HEK293 (cell line): Measurements from ENCODE around the gene ZNF506.

ENCODE experiments used
- CTCF ChIA-PET: fragments of 350-600 bp; formaldehyde crosslinking; extraction: SDS; loops from one replicate; lab custom pipeline; 2021; ENCODE audit warnings: antibody characterized with exemption; lab: Yijun Ruan, JAX
- POLR2A ChIA-PET: fragments of 300-600 bp; formaldehyde crosslinking; extraction: SDS; loops from one replicate; lab custom pipeline; 2020; ENCODE audit warnings: antibody characterized with exemption, inconsistent platforms; lab: Yijun Ruan, JAX
- H3K27ac ChIP-seq: fragments of 200-500 bp; sonication (Bioruptor generic); 2 replicates; pipeline ENCODE4 v1.5.1; 2014; ENCODE audit warnings: low read depth, low read length, control low read depth, inconsistent platforms; ENCODE audit errors: extremely low read depth
- H3K36me3 ChIP-seq, 2 experiments: fragments of 200-500 bp in 1 of 2; sonication (Bioruptor generic) in 1 of 2; 1 replicate in 1 of 2; 2 replicates in 1 of 2; pipeline ENCODE4 v1.5.1; 2014 to 2017; ENCODE audit warnings: inconsistent platforms in 2 of 2, low read length in 2 of 2; ENCODE audit not compliant: control insufficient read depth in 2 of 2, insufficient read depth in 1 of 2
- H3K4me1 ChIP-seq: fragments of 200-500 bp; sonication (Bioruptor generic); 2 replicates; pipeline ENCODE4 v1.5.1; 2014; ENCODE audit warnings: mild to moderate bottlenecking, low read length, inconsistent platforms; ENCODE audit not compliant: control insufficient read depth, insufficient read depth
- H3K4me3 ChIP-seq: 2 replicates; pipeline ENCODE4 v1.5.1; 2011; ENCODE audit warnings: low read depth, mild to moderate bottlenecking, control low read depth, low read length, moderate library complexity
- H3K9me3 ChIP-seq: fragments of 200-500 bp; sonication (Bioruptor generic); 2 replicates; pipeline ENCODE4 v1.5.1; 2014; ENCODE audit warnings: low read depth, low read length, inconsistent platforms; ENCODE audit not compliant: control insufficient read depth, insufficient read depth
- BCL11B ChIP-seq: fragments of 450-650 bp; formaldehyde crosslinking; IDR thresholded peaks from 2 replicates; pipeline ENCODE4 v1.5.1; 2016; ENCODE audit warnings: low read depth, missing biosample characterization, missing genetic modification characterization
- GFI1B ChIP-seq: fragments of 450-650 bp; formaldehyde crosslinking; IDR thresholded peaks from 2 replicates; pipeline ENCODE4 v1.5.1; 2016; ENCODE audit warnings: missing biosample characterization, missing genetic modification characterization
- GLI2 ChIP-seq: fragments of 450-650 bp; formaldehyde crosslinking; IDR thresholded peaks from 2 replicates; pipeline ENCODE4; 2017; ENCODE audit warnings: missing biosample characterization, missing genetic modification characterization, low read depth, borderline replicate concordance
- MYNN ChIP-seq: fragments of 450-650 bp; formaldehyde crosslinking; IDR thresholded peaks from 2 replicates; pipeline ENCODE4 v1.5.1; 2016; ENCODE audit warnings: missing biosample characterization, missing genetic modification characterization, borderline replicate concordance
- RBAK ChIP-seq: fragments of 450-650 bp; formaldehyde crosslinking; IDR thresholded peaks from 2 replicates; pipeline ENCODE4 v1.5.1; 2016; ENCODE audit warnings: missing biosample characterization, missing genetic modification characterization
- SCRT2 ChIP-seq: fragments of 450-650 bp; formaldehyde crosslinking; IDR thresholded peaks from 2 replicates; pipeline ENCODE4 v1.5.1; 2016; ENCODE audit warnings: missing biosample characterization, missing genetic modification characterization
- TCF7L2 ChIP-seq: IDR thresholded peaks from 2 replicates; pipeline ENCODE4 v1.6.1; 2011; ENCODE audit warnings: low read depth, mild to moderate bottlenecking, inconsistent platforms, low read length, moderate library complexity, borderline replicate concordance
- ZNF10 ChIP-seq: fragments of 450-650 bp; formaldehyde crosslinking; IDR thresholded peaks from 2 replicates; pipeline ENCODE4 v1.5.1; 2017; ENCODE audit warnings: missing biosample characterization, missing genetic modification characterization
- ZNF138 ChIP-seq: fragments of 450-650 bp; formaldehyde crosslinking; IDR thresholded peaks from 2 replicates; pipeline ENCODE4 v1.5.1; 2016; ENCODE audit warnings: missing biosample characterization, missing genetic modification characterization, borderline replicate concordance
- ZNF146 ChIP-seq: fragments of 450-650 bp; formaldehyde crosslinking; IDR thresholded peaks from 2 replicates; pipeline ENCODE4 v1.5.1; 2016; ENCODE audit warnings: missing biosample characterization, missing genetic modification characterization
- ZNF16 ChIP-seq: fragments of 450-650 bp; formaldehyde crosslinking; IDR thresholded peaks from 2 replicates; pipeline ENCODE4 v1.5.1; 2016; ENCODE audit warnings: low read depth, missing biosample characterization, missing genetic modification characterization
- ZNF18 ChIP-seq: fragments of 450-650 bp; formaldehyde crosslinking; IDR thresholded peaks from 2 replicates; pipeline ENCODE4 v1.5.1; 2016; ENCODE audit warnings: missing biosample characterization, missing genetic modification characterization
- ZNF2 ChIP-seq: fragments of 450-650 bp; formaldehyde crosslinking; IDR thresholded peaks from 2 replicates; pipeline ENCODE4 v1.5.1; 2016; ENCODE audit warnings: missing biosample characterization, missing genetic modification characterization
- ZNF24 ChIP-seq: fragments of 450-650 bp; formaldehyde crosslinking; IDR thresholded peaks from 2 replicates; pipeline ENCODE4 v1.5.1; 2016; ENCODE audit warnings: missing biosample characterization, missing genetic modification characterization
- ZNF335 ChIP-seq: fragments of 450-650 bp; formaldehyde crosslinking; conservative IDR thresholded peaks from 2 replicates; pipeline ENCODE4 v1.5.1; 2016; ENCODE audit warnings: missing biosample characterization, missing genetic modification characterization
- ZNF350 ChIP-seq: fragments of 450-650 bp; formaldehyde crosslinking; IDR thresholded peaks from 2 replicates; pipeline ENCODE4 v1.5.0; 2017; ENCODE audit warnings: missing biosample characterization, mild to moderate bottlenecking, missing genetic modification characterization
- ZNF416 ChIP-seq: fragments of 450-650 bp; formaldehyde crosslinking; IDR thresholded peaks from 2 replicates; pipeline ENCODE4 v1.5.1; 2016; ENCODE audit warnings: missing biosample characterization, missing genetic modification characterization
- ZNF548 ChIP-seq: fragments of 450-650 bp; formaldehyde crosslinking; IDR thresholded peaks from 2 replicates; pipeline ENCODE4 v1.5.1; 2016; ENCODE audit warnings: missing biosample characterization, missing genetic modification characterization
- ZNF596 ChIP-seq: fragments of 450-650 bp; IDR thresholded peaks from 2 replicates; pipeline ENCODE4 v1.5.0; 2018; ENCODE audit warnings: missing biosample characterization, mild to moderate bottlenecking, missing genetic modification characterization, moderate library complexity
- ZNF629 ChIP-seq: fragments of 450-650 bp; formaldehyde crosslinking; IDR thresholded peaks from 2 replicates; pipeline ENCODE4 v1.5.1; 2017; ENCODE audit warnings: missing biosample characterization, missing genetic modification characterization
- ZNF664 ChIP-seq: fragments of 450-650 bp; formaldehyde crosslinking; IDR thresholded peaks from 2 replicates; pipeline ENCODE4 v1.5.1; 2016; ENCODE audit warnings: missing biosample characterization, missing genetic modification characterization
- ZNF830 ChIP-seq: fragments of 450-650 bp; IDR thresholded peaks from 2 replicates; pipeline ENCODE4 v1.5.0; 2018; ENCODE audit warnings: missing biosample characterization, missing genetic modification characterization, low read depth, mild to moderate bottlenecking, moderate library complexity
- ZSCAN23 ChIP-seq: fragments of 450-650 bp; formaldehyde crosslinking; IDR thresholded peaks from 2 replicates; pipeline ENCODE4 v1.5.1; 2016; ENCODE audit warnings: missing biosample characterization, missing genetic modification characterization
- TF ChIP-seq, protein P1 (sequence below): fragments of 450-650 bp; formaldehyde crosslinking; IDR thresholded peaks from 2 replicates; pipeline ENCODE4 v1.5.1; 2016; ENCODE audit warnings: missing biosample characterization, missing genetic modification characterization
- TF ChIP-seq, protein P2 (sequence below): fragments of 450-650 bp; formaldehyde crosslinking; IDR thresholded peaks from 2 replicates; pipeline ENCODE4 v1.5.1; 2016; ENCODE audit warnings: missing biosample characterization, missing genetic modification characterization
- TF ChIP-seq, protein P3 (sequence below): fragments of 450-650 bp; formaldehyde crosslinking; IDR thresholded peaks from 2 replicates; pipeline ENCODE4 v1.5.1; 2016; ENCODE audit warnings: missing biosample characterization, missing genetic modification characterization
- TF ChIP-seq, protein P4 (sequence below): fragments of 450-650 bp; formaldehyde crosslinking; IDR thresholded peaks from 2 replicates; pipeline ENCODE4 v1.5.1; 2016; ENCODE audit warnings: missing biosample characterization, missing genetic modification characterization

The ZNF506 gene

GRCh38 chr19:19821366-19821951, at the start of gene ZNF506:
ZNF506 (minus strand) TSS chr19:19821750; CDS start chr19:19821603, 147 bp downstream.
- no peaks in the 10 kb centered on the region for H3K4me1 ChIP-seq
- H3K27ac ChIP-seq: peak within 1 kb of the TSS; percentile 74
- peaks cover 5 to 8% of the 10 kb centered on the region in 2 experiments; a peak in 2 of 3 replicates for H3K36me3 ChIP-seq
- peak within 1 kb of the TSS; percentile 60 for H3K4me3 ChIP-seq
- POLR2A ChIA-PET: interaction anchor here (0.5 to 3.2 kb wide), 18 partner anchors 9 to 292 kb away, joined by 3 to 42 read pairs (median 6); partner anchors contain the start of genes ZNF101, ZNF14, ZNF253 and ZNF682
- no peaks in the 10 kb centered on the region for H3K9me3 ChIP-seq
- CTCF ChIA-PET: interaction anchor here (0.6 to 0.8 kb wide), 2 partner anchors 9 to 14 kb away, joined by 3 to 5 read pairs; no protein-coding TSS in a partner anchor
- no peak for TF ChIP-seq ZNF10 (tag by site-specific recombination)
- TF ChIP-seq ZNF350 (tag by site-specific recombination): no peak
- TF ChIP-seq ZNF629 (tag by site-specific recombination): peak; percentile 90
- TF ChIP-seq, protein P1, sequence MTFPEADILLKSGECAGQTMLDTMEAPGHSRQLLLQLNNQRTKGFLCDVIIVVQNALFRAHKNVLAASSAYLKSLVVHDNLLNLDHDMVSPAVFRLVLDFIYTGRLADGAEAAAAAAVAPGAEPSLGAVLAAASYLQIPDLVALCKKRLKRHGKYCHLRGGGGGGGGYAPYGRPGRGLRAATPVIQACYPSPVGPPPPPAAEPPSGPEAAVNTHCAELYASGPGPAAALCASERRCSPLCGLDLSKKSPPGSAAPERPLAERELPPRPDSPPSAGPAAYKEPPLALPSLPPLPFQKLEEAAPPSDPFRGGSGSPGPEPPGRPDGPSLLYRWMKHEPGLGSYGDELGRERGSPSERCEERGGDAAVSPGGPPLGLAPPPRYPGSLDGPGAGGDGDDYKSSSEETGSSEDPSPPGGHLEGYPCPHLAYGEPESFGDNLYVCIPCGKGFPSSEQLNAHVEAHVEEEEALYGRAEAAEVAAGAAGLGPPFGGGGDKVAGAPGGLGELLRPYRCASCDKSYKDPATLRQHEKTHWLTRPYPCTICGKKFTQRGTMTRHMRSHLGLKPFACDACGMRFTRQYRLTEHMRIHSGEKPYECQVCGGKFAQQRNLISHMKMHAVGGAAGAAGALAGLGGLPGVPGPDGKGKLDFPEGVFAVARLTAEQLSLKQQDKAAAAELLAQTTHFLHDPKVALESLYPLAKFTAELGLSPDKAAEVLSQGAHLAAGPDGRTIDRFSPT: no peak
- TF ChIP-seq ZNF548: no peak
- TF ChIP-seq, protein P2, sequence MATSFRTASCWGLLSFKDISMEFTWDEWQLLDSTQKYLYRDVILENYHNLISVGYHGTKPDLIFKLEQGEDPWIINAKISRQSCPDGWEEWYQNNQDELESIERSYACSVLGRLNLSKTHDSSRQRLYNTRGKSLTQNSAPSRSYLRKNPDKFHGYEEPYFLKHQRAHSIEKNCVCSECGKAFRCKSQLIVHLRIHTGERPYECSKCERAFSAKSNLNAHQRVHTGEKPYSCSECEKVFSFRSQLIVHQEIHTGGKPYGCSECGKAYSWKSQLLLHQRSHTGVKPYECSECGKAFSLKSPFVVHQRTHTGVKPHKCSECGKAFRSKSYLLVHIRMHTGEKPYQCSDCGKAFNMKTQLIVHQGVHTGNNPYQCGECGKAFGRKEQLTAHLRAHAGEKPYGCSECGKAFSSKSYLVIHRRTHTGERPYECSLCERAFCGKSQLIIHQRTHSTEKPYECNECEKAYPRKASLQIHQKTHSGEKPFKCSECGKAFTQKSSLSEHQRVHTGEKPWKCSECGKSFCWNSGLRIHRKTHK: no peak
- no peak for TF ChIP-seq ZNF830
- no peak for TF ChIP-seq ZNF24
- no peak for TF ChIP-seq ZNF416 (tag by site-specific recombination)
- no peak for TF ChIP-seq ZNF596 (tag by site-specific recombination)
- no peak for TF ChIP-seq MYNN (tag by site-specific recombination)
- no peak for TF ChIP-seq ZNF664 (tag by site-specific recombination)
- TF ChIP-seq GLI2: no peak
- no peak for TF ChIP-seq ZNF146
- no peak for TF ChIP-seq TCF7L2
- no peak for TF ChIP-seq ZNF138 (tag by site-specific recombination)
- no peak for TF ChIP-seq ZSCAN23
- TF ChIP-seq GFI1B: no peak
- TF ChIP-seq RBAK (tag by site-specific recombination): no peak
- TF ChIP-seq ZNF2 (tag by site-specific recombination): peak; percentile 60; the same call in 1 of the 2 replicates
- peak; percentile 94 for TF ChIP-seq ZNF335
- TF ChIP-seq, protein P3, sequence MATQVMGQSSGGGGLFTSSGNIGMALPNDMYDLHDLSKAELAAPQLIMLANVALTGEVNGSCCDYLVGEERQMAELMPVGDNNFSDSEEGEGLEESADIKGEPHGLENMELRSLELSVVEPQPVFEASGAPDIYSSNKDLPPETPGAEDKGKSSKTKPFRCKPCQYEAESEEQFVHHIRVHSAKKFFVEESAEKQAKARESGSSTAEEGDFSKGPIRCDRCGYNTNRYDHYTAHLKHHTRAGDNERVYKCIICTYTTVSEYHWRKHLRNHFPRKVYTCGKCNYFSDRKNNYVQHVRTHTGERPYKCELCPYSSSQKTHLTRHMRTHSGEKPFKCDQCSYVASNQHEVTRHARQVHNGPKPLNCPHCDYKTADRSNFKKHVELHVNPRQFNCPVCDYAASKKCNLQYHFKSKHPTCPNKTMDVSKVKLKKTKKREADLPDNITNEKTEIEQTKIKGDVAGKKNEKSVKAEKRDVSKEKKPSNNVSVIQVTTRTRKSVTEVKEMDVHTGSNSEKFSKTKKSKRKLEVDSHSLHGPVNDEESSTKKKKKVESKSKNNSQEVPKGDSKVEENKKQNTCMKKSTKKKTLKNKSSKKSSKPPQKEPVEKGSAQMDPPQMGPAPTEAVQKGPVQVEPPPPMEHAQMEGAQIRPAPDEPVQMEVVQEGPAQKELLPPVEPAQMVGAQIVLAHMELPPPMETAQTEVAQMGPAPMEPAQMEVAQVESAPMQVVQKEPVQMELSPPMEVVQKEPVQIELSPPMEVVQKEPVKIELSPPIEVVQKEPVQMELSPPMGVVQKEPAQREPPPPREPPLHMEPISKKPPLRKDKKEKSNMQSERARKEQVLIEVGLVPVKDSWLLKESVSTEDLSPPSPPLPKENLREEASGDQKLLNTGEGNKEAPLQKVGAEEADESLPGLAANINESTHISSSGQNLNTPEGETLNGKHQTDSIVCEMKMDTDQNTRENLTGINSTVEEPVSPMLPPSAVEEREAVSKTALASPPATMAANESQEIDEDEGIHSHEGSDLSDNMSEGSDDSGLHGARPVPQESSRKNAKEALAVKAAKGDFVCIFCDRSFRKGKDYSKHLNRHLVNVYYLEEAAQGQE (tag by site-specific recombination): no peak
- no peak for TF ChIP-seq BCL11B (tag by site-specific recombination)
- no peak for TF ChIP-seq ZNF18 (tag by site-specific recombination)
- TF ChIP-seq, protein P4, sequence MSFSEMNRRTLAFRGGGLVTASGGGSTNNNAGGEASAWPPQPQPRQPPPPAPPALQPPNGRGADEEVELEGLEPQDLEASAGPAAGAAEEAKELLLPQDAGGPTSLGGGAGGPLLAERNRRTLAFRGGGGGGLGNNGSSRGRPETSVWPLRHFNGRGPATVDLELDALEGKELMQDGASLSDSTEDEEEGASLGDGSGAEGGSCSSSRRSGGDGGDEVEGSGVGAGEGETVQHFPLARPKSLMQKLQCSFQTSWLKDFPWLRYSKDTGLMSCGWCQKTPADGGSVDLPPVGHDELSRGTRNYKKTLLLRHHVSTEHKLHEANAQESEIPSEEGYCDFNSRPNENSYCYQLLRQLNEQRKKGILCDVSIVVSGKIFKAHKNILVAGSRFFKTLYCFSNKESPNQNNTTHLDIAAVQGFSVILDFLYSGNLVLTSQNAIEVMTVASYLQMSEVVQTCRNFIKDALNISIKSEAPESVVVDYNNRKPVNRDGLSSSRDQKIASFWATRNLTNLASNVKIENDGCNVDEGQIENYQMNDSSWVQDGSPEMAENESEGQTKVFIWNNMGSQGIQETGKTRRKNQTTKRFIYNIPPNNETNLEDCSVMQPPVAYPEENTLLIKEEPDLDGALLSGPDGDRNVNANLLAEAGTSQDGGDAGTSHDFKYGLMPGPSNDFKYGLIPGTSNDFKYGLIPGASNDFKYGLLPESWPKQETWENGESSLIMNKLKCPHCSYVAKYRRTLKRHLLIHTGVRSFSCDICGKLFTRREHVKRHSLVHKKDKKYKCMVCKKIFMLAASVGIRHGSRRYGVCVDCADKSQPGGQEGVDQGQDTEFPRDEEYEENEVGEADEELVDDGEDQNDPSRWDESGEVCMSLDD (tag by site-specific recombination): no peak
- TF ChIP-seq SCRT2: no peak
- no peak for TF ChIP-seq ZNF16 (tag by site-specific recombination)
